GM23338 (cell line): ENCODE measurements around the gene GRHL3. TPM values are rescaled to one million over a fixed set of nuclear protein-coding genes. Genes with fewer than 3 reads are reported as not detected.

Experiments
- ATAC-seq: fragments of 200-7000 bp; cut with Tn5 transposase; 3 replicates; pipeline ENCODE4 v1.9.1; 2020
- DNase-seq: peaks from one replicate; pipeline ENCODE4 v3.0.0-alpha.2; 2015; ENCODE audit warnings: low spot score
- H2AFZ ChIP-seq: fragments of 200-600 bp; sonication (generic); 2 replicates; pipeline ENCODE4 v1.8.0; 2016; ENCODE audit warnings: antibody characterized with exemption, mild to moderate bottlenecking, moderate library complexity
- H3F3A ChIP-seq: fragments of 200-600 bp; sonication (generic); replicated peaks from 2 replicates; pipeline ENCODE4 v1.8.0; 2017; ENCODE audit warnings: antibody characterized with exemption, mixed run types, low read depth
- H3K27ac ChIP-seq: fragments of 200-600 bp; sonication (generic); 2 replicates; pipeline ENCODE4 v1.6.1; 2016; ENCODE audit warnings: low read depth
- H3K27me3 ChIP-seq: fragments of 200-600 bp; sonication (generic); 2 replicates; pipeline ENCODE4 v1.8.0; 2016; ENCODE audit warnings: mild to moderate bottlenecking, mixed run types, moderate library complexity; ENCODE audit not compliant: insufficient read depth
- H3K36me3 ChIP-seq: fragments of 200-600 bp; sonication (generic); 2 replicates; pipeline ENCODE4 v1.8.0; 2016; ENCODE audit warnings: mild to moderate bottlenecking; ENCODE audit not compliant: insufficient read depth
- H3K4me1 ChIP-seq: fragments of 200-600 bp; sonication (generic); 2 replicates; pipeline ENCODE4 v1.8.0; 2016; ENCODE audit warnings: mild to moderate bottlenecking, moderate library complexity; ENCODE audit not compliant: insufficient read depth
- H3K4me2 ChIP-seq: fragments of 200-600 bp; sonication (generic); 2 replicates; pipeline ENCODE4 v1.7.1; 2017; ENCODE audit warnings: mixed run types
- H3K4me3 ChIP-seq: fragments of 200-600 bp; sonication (generic); 2 replicates; pipeline ENCODE4 v1.6.1; 2016; ENCODE audit warnings: mixed run types
- H3K79me2 ChIP-seq: fragments of 200-600 bp; sonication (generic); replicated peaks from 2 replicates; pipeline ENCODE4 v1.8.0; 2017; ENCODE audit warnings: mild to moderate bottlenecking; ENCODE audit not compliant: insufficient read depth
- H3K9me2 ChIP-seq: fragments of 200-600 bp; sonication (generic); 2 replicates; pipeline ENCODE4 v1.8.0; 2017; ENCODE audit not compliant: insufficient read depth
- H4K20me1 ChIP-seq: fragments of 200-600 bp; sonication (generic); replicated peaks from 2 replicates; pipeline ENCODE4 v1.8.0; 2017; ENCODE audit warnings: mild to moderate bottlenecking; ENCODE audit not compliant: insufficient read depth
- H3K27ac Mint-ChIP-seq: 2 replicates; pipeline ENCODE4 v1.8.0; 2020; ENCODE audit warnings: inconsistent platforms, mild to moderate bottlenecking, moderate library complexity, mixed read lengths
- H3K27me3 Mint-ChIP-seq: 3 replicates; pipeline ENCODE4 v1.8.0; 2022; ENCODE audit warnings: low read depth, mild to moderate bottlenecking, moderate library complexity, mixed read lengths, inconsistent platforms; ENCODE audit not compliant: insufficient read depth, poor library complexity
- H3K36me3 Mint-ChIP-seq: 3 replicates; pipeline ENCODE4 v1.8.0; 2021; ENCODE audit warnings: low read depth, mild to moderate bottlenecking, inconsistent platforms, moderate library complexity, mixed read lengths
- H3K4me1 Mint-ChIP-seq: 3 replicates; pipeline ENCODE4 v1.8.0; 2020; ENCODE audit warnings: mild to moderate bottlenecking, inconsistent platforms, mixed read lengths
- H3K4me3 Mint-ChIP-seq: 3 replicates; pipeline ENCODE4 v1.8.0; 2021; ENCODE audit warnings: moderate library complexity, mild to moderate bottlenecking, inconsistent platforms, mixed read lengths
- H3K9me3 Mint-ChIP-seq: 3 replicates; pipeline ENCODE4 v1.8.0; 2020; ENCODE audit warnings: moderate library complexity, mild to moderate bottlenecking, inconsistent platforms, mixed read lengths
- CREB1 ChIP-seq: fragments of 250-450 bp; sonication (Bioruptor Pico); IDR thresholded peaks from 2 replicates; pipeline ENCODE4 v1.5.0; 2020; ENCODE audit warnings: low read depth, mild to moderate bottlenecking, moderate library complexity
- CTCF ChIP-seq, 2 experiments: fragments of 200-600 bp in 1 of 2; sonication (generic) in 1 of 2; conservative IDR thresholded peaks; 2 replicates each; pipeline versions ENCODE4 v1.5.1 to v1.6.1; 2016 to 2017; ENCODE audit warnings: antibody characterized with exemption in 2 of 2, low read depth in 2 of 2, mild to moderate bottlenecking in 2 of 2, moderate library complexity in 1 of 2
- ETS1 ChIP-seq: IDR thresholded peaks from 2 replicates; pipeline ENCODE4 v1.6.1; 2016; ENCODE audit warnings: antibody characterized with exemption
- EZH2 ChIP-seq: fragments of 200-600 bp; sonication (generic); IDR thresholded peaks from one replicate; pipeline ENCODE4 v1.8.0; 2017; ENCODE audit warnings: antibody characterized with exemption, mild to moderate bottlenecking, low read depth; ENCODE audit not compliant: unreplicated experiment
- EZH2phosphoT487 ChIP-seq: fragments of 200-600 bp; sonication (generic); IDR thresholded peaks from one replicate; pipeline ENCODE4 v1.8.1; 2018; ENCODE audit warnings: antibody characterized with exemption; ENCODE audit not compliant: unreplicated experiment
- JUNB ChIP-seq: IDR thresholded peaks from one replicate; pipeline ENCODE4 v1.6.1; 2016; ENCODE audit warnings: antibody characterized with exemption; ENCODE audit not compliant: unreplicated experiment
- NANOG ChIP-seq: IDR thresholded peaks from 2 replicates; pipeline ENCODE4 v1.6.1; 2016; ENCODE audit warnings: antibody characterized with exemption, borderline replicate concordance
- POLR2AphosphoS5 ChIP-seq: IDR thresholded peaks from 2 replicates; pipeline ENCODE4 v1.6.1; 2016; ENCODE audit warnings: antibody characterized with exemption, low read depth
- REST ChIP-seq: IDR thresholded peaks from one replicate; pipeline ENCODE4 v1.6.1; 2018; ENCODE audit warnings: antibody characterized with exemption; ENCODE audit not compliant: unreplicated experiment
- STAT1 ChIP-seq: IDR thresholded peaks from one replicate; pipeline ENCODE4 v1.6.1; 2016; ENCODE audit warnings: antibody characterized with exemption; ENCODE audit not compliant: unreplicated experiment
- ZNF114 ChIP-seq: fragments of 250-450 bp; sonication (Bioruptor Pico); IDR thresholded peaks from 2 replicates; pipeline ENCODE4 v1.5.0; 2020; ENCODE audit warnings: mild to moderate bottlenecking, moderate library complexity
- ZNF331 ChIP-seq: fragments of 250-450 bp; sonication (Bioruptor Pico); IDR thresholded peaks from 2 replicates; pipeline ENCODE4 v1.5.0; 2020; ENCODE audit warnings: low read depth, mild to moderate bottlenecking, moderate library complexity
- ZNF462 ChIP-seq: fragments of 250-450 bp; sonication (Bioruptor Pico); IDR thresholded peaks from 2 replicates; pipeline ENCODE4 v1.5.0; 2020; ENCODE audit warnings: mild to moderate bottlenecking, moderate library complexity
- polyA plus RNA-seq: library from polyadenylated mRNA; unstranded; fragments of >200 nt; fragmentation: Nextera tagmentation; extraction: Ambion mirVana; gene quantifications from 2 replicates; pipeline ENCODE4 v1.2.1, GENCODE V29; 2016
- total RNA-seq: library from RNA; depleted of rRNA; stranded (reverse); fragments of >200 nt; shearing (Covaris generic); gene quantifications from 2 replicates; pipeline ENCODE4 v1.2.3, GENCODE V29; 2014

The GRHL3 gene
- total and polyA plus RNA-seq, 2 experiments from 2014 or later: 0.78 to 1.1 TPM

- H3K36me3 ChIP-seq: no peaks in the 10 kb centered on the region
- no peak for DNase-seq
- no peak overlapping the region for H3K4me2 ChIP-seq
- no peaks in the 10 kb centered on the region for H4K20me1 ChIP-seq
- no peak overlapping the region for H3K27ac Mint-ChIP-seq
- no peaks in the 10 kb centered on the region for H3K36me3 Mint-ChIP-seq
- H3K4me3 Mint-ChIP-seq: no peak overlapping the region
- no peak overlapping the region for H3K27ac ChIP-seq
- H3K27me3 Mint-ChIP-seq: peaks cover 6% of the 10 kb centered on the region
- no peaks in the 10 kb centered on the region for H3F3A ChIP-seq
- no peaks in the 10 kb centered on the region for H3K79me2 ChIP-seq
- no peak overlapping the region for H2AFZ ChIP-seq
- H3K27me3 ChIP-seq: no peaks in the 10 kb centered on the region
- no peaks in the 10 kb centered on the region for H3K9me2 ChIP-seq
- H3K4me1 Mint-ChIP-seq: no peaks in the 10 kb centered on the region
- H3K4me3 ChIP-seq: no peak overlapping the region
- TF ChIP-seq POLR2AphosphoS5 (no peak), ZNF114 (no peak), ZNF462 (CRISPR knock-in tag) (no peak), STAT1 (no peak), ZNF331 (CRISPR knock-in tag) (no peak), CTCF (conservative IDR thresholded peaks at IDR 0.05; ENCODE audit: low read depth in 2 of 2) (no peak), JUNB (no peak), REST (no peak), EZH2 (no peak), ETS1 (no peak), CREB1 (no peak), NANOG (no peak), EZH2phosphoT487 (no peak)
- peaks cover 8% of the 10 kb centered on the region; the same call in 2 of the 3 replicates for H3K9me3 Mint-ChIP-seq
- no peaks in the 10 kb centered on the region for H3K4me1 ChIP-seq
- ATAC-seq: no peak
Observed at GRCh38 chr1:24276791-24277190, 42.4 kb upstream of the GRHL3 start.
